NCI-H524 (cell line): ENCODE results near the gene KCNQ1.

ENCODE experiments used
- DNase-seq, 2 experiments: peaks; one replicate each; lab custom pipeline; 2025; lab: John Stamatoyannopoulos, UW

The KCNQ1 gene

DNA sequence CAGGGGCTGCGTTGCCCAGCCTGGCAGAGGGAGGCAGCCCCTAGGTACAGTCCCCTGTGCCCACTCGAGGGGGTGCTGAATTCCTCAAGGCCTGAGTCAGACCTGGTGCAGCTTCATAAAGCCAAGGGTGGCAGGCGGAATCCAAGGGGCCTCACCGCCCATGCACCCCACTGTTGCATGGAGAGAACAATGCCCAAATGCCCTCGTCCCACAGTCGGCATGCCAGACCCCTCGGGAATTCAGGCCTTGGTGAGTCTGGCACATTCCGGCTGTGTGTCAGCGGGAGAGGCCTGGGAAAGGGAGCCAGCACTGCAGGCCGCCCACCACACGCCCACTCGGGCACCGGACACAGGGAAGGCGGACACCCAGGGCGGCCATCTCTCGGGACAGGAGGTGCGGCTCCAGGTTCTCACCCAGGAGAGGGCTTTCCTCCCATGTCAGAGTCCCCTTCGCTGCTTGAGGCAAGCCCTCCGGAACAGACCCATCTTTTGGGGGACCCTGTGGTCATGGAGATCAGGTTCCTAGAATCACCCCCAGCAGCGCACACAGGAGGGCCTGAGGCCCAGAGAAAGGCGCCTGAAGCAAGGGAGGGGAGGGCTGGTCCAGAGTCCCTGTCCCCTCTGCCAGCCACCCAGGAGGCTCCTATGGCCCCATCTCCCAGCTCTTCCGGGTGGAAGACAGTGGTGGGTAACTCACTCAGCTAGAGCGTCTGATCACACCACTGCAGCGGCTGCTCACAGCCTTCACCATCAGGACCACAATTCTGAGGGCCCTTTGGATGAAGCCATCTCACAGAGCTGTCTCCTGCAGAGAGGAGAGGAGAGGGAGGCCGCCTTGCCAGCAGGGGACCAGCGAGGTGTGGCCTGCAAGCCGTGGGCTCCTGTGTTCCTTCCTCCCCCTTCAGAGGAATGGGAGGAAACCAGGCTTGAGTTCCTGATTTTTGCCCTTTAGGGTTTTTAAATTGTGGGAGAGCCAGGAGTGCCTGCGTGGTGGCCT is 286.6 kb downstream of the KCNQ1 start:
- DNase-seq: no peak

DNA sequence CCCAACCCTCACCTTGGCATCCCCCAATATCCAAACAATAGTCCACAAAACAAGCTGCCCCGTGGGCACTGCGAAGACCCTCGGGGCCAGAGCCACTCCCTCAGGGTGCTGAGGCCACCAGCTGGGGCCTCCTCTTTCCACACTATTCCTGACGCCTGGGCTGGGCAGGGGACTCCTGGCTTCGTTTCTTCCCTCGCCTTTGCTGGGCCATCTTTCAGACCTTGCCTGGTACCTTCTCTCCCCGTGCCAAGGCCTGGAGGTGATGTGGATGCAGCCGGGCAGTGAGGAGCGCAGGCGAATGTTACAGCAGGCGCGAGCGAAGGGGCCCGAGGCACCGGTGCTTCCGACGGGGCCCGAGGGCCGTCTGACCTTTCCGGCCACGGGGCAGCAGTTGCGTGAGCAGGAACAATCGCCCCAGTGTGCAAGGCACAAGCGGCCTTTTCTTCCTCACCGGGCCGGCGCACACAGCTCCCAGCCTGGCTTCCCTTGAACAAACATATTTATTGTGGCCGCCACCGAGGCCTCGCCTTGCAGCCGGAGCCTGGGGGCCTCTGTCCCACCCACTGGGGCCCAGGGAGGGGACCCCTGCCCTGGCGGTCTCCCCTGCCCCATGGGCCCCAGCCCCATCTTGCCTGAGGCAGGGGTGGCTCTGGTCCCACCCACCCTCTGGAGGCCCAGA is 287.6 kb downstream of the KCNQ1 start:
- DNase-seq: no peak

DNA sequence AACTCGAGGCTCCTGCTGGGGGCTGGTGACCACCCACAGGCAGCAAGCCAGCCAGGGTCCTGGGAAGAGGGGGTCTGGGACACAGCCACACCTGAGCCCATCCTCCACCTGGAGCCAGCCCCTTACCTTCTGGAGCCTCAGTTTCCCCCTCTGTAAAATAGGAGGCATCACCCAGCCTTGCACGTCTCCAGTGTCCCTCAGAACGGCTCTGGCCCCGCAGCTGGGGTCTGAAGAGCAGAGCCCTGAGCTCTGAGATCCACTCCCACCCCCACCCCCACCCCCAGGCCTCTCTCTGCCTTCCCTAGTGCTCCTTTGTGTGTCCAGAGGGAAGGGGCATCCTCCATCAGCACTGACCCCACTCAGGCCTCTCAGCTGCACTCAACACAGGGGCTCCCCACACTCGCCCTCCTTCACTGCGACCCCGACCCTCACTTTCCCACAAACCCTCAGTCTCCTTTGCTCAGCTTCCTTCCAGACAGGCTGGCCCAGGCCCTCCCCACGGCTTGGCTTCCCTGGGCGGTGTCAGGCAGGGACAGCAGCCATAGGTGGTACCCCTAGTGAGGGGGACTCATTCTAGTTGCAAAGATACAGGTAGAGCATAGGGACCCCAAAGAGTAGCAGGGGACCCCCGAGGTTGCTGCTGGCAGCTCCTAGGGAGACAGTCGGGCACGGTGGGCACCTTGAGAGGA is 288.3 kb downstream of the KCNQ1 start:
- DNase-seq: no peak

DNA sequence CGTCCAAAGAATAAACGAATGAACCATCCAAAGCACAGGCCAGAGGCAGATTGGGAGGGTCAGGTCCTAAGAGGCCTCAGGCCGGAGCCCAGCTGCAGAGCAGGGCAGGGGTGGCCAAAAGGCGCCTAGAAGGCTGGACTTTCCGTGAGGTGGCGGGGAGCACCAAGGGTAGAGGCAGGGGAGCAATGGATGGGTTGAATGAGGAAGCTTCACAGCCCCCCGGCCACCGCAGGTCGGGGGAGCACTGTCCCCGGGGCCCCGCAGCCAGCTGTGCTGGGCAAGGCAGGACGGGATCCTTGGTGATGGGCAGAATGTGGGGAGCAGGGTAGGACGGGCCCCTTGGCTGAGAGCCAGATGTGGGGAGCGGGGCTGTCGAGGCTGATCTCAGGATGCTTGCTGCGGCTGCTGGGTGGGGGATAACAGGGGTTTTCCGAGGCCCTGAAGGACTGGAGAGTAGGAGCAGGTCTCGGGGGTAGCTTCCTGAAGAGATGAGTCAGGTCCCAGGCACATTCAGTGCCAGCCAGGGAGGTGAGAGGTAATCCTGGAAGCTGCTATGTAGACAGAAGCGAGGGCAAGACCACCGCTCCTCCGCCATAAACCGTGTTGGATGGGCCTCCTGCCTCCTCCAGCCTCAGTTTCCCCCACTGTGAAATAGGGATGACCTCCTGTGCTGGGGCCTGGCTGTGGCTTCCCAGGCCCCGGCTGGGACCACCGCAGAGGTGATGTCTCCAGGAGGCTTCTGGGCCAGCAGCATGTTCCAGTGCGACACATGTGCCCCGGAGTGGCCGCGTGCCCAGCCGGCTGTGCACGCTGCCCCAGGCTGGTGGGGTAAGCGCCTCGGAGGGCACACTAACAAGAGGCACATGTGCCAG is 289.6 kb downstream of the KCNQ1 start:
- no peak for DNase-seq

DNA sequence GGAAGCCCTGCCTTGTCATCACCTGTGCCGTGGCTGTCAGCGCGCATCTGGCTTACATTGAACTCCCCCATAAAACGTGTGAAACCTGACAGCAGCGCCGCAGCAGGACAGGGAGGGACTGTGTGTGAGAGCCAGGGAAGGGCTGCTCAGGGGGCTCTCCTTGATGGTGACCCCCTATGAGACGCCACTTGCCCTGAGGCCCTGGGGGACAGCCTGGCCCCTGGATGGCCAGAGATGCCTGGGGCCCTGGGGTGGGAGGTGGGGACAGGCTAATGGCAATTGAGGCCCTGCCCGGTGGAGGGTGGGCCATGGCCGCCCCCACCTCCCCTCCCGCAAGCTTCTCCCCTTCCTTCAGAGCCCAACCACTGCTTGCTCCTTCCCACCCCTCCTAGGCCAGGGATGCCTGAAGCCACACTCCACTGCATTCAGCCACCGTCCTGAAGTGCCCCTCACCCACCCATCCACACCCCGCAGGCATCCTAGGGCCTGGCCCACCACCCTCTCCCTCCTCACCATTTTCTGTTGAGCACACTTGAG is 290.3 kb downstream of the KCNQ1 start:
- DNase-seq: no peak

DNA sequence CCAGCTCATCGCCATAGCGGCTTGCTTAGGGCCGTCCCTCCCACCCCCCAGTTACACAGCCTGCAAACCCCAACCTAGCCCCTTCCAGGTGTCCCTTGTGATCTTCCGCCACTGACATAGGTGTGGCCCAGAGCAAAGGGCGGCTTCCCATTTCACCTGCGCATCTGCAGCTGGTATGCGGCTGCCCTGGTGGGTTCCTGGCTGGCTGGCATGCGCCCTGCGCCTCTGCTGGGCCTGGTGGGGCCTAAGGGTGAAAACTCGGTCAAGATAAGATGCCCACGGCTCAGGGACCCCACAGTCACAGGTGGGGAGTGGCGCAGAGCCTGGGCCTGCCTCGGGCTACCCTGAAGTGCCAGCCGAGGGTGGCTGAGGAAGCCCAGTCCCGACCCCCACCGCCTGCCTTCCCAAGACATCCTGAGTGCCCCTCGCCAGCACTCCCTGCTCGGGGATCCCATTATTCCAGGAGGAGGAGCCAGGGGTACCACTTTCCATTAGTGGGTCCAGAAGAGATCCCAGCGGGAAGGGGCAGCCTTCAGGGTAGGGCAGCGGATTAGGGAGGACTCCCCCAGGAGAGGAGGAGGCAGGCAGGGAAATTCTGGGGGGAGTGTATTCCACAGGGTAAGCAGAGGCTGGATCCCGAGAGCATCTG is 291.9 kb downstream of the KCNQ1 start:
- no peak for DNase-seq

DNA sequence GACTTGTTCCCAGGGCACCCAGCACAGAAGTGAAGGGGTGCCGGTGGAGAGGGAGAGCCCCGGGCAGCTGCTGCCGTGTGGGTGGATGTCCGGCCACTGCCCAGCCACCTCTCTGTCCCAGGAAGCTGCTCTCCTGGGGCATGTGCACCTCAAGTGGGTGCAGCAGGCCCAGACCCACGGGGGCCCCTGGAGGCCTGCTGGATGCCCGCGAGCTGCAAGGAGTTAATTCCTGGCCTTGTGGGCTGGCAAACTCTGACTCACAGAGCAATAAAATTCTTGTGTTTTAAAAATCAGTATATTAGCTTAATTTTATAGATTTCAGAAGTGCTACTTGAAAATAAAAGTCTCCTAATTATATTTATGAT is 292.4 kb downstream of the KCNQ1 start:
- DNase-seq: no peak

DNA sequence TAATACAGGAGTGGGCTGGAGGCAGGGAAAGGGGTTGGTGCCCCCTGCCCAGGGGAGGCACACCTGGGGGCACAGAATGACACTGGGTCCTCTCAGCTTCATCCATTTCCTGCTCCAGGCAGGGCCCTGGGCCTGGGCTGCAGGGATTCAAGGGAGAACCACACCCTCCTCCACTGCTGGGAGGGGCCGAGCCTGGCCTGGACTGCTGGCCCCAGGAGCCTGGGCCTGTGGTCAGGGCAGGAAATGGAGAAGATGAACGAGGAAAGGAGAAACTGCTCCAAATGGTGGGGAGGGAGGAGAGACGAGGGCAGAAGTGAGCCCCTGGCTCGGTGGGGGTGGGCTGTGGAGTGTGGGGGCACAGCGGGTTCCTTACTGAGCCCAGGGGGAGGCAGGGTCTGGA is 293.1 kb downstream of the KCNQ1 start:
- DNase-seq: no peak

DNA sequence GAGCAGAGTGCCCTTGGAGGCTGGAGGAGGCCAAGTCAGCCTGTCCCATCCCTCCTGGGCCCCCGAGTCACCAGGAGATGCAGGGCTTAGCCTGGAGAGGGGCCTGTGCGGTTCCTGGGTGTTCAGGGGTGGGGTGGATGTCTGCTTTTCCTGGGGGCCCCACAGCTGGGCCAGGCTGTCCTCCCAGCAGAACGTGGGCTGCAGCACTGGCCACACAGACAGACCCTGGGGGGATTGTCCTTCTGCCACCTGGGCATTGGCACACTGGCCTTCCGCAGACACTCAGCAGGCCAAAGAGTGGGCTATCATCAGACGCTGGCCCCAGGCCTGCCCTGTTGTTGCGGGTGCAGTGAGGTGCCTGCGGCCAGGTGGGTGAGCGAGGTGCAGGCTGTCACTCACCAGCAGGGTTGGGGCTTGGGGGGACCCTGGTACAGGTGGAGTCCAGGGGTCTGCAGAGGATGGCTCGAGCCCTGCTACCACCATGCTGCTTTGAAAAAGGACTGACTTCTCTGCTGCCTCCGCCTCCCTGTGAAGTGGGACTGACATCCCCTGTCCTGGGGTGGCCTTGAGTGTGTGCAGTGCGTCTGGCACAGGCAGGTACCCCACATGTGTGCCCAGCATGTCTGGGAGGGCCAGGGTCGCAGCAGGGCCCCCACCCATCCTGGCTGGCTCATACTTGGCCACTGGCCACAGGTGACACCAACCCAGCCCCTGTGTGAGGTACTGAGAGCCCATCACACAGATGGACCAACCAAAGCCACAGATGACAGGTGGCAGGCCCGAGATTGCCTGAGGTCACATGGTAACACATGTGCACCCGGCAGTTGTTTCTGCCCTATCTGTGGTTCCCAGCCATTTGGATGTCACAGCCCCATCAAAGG is 294.0 kb downstream of the KCNQ1 start:
- no peak for DNase-seq

DNA sequence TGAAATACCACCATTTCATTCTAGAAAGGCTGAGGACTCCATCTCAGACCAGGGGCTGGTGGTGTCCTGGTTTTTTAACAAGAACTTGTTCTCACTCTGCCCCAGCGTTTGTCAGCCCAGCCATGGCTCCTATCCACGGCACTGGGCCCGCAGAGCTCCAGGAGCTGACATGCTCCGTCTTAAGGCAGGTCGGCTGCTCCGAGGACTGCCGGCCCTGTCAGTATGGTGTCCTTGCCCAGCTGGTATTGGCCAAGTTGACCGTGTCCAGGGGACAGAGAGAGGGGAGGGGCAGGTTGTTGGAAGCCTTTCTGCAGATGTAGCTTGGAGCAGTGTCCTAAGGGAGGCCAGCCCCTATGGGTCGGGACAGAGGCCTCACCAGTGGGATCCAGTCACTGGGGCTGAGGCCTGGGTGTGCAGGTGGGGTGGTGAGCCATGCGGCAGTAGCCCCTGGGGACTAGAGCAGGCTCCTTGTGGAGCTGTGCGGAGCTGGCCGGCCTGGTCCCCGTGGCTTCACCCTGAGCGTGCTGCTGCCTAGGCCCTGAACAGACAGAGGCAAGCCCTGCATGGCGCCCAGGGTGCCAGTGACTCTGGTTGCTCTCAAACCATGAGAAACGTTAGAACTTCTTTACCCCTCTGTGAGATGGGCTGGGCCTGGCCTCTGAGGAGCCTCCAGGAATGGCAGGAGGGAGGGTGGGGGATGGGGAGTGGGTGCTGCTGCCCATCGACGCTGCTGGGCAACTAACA is 294.9 kb downstream of the KCNQ1 start:
- no peak for DNase-seq

DNA sequence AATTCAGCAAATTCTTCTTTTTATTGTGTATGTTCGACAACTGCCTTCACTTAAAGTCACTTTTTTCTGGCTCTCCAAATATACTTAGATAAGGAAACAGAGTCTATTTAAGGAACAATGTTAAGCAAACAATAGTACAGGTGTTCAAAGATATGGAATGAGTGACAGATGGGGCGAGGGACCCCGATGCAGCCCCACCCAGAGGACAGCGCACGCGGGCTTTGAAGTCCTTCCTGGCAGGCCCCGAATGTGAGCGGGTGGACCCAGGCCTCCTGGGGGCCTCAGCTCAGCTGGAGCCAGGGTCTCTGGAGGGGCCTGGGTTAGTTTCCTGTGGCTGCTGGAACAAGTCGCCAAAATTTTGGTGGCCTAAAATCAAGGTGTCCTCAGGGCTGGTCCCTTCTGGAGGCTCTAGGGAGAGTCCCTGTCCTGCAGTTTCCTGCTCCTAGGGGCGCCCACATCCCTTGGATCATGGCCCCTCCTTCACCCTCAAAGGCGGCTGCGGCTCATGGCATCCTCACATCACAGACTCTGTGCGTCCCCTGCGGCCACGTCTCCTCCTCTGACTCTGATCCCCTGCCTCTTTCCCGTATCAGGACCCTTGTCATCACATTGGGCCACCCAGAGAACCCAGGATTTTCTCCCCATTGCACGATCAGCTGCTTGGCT is 295.6 kb downstream of the KCNQ1 start:
- DNase-seq: no peak

DNA sequence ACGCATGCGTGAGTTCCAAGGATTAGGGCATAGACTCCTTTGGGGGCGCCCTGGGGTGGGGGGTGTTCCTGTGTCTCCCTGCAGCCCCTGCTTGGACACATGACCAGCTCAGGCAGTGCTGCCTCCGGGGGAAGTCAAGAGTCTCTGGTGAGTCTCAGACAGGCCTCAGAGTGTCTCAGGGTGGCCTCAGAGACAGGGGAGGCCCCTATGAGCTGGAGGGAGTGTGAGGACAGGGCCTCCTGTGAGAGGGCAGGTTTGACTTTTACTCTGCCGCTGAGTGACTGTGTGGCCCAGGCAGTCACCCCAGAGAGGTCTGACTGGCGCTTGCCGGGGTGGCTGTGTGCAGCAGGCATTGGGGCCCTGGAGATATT is 296.2 kb downstream of the KCNQ1 start:
- no peak for DNase-seq

DNA sequence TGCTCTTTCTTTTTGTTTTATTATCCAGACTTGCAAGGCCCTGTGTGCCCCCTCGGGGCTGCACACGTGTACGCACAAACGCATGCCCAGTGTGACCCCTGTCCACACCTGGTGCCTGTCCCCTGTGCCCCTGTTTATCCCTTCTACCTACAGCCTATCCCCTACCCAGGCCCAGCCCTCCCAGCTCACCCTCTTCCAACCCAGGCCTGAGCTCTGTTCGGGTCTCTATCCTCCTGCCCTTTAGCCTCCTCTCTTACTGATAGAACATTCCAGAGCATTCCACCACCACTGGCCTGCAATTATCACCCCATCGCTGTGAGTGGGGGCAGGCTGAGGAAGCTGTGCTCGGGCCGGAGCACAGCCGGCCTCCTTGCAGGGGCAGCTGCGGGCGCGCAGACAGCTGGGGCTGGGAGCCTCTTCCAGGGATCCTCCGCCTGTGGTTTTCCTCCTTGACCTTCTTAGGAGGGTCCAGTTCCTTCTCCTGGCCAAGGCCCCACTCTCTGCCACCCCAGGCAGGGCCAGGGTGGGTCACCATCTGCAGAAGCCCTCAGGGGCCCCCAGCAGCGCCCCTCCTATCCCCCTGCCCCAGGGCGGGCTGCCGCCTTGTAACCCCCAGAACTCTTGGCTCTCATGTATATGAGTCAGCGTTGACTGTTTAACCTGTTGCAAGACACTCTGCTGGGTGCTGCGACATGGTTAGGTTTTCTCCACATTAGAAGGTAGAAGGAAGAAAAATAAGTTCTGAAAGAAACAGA is 296.7 kb downstream of the KCNQ1 start:
- DNase-seq: no peak

DNA sequence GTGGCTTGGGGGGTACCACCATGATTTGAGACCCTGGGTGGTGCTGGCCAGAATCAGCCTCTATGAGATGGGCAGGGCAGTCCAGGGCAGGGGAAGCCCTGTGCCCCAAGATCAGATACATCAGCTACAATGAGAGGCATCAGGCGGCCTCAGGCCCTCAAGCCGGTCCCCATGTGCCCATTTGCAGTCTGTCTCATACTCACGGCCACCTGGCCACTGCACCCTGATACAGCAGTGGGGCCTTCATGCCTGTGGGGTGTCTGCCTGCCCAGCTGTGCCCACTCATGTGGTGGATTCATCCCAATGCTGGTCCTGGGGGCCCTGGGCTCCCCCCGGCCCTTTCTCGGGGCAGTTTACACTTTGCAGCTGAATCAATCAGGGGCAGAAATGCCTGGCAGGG is 297.4 kb downstream of the KCNQ1 start:
- no peak for DNase-seq

DNA sequence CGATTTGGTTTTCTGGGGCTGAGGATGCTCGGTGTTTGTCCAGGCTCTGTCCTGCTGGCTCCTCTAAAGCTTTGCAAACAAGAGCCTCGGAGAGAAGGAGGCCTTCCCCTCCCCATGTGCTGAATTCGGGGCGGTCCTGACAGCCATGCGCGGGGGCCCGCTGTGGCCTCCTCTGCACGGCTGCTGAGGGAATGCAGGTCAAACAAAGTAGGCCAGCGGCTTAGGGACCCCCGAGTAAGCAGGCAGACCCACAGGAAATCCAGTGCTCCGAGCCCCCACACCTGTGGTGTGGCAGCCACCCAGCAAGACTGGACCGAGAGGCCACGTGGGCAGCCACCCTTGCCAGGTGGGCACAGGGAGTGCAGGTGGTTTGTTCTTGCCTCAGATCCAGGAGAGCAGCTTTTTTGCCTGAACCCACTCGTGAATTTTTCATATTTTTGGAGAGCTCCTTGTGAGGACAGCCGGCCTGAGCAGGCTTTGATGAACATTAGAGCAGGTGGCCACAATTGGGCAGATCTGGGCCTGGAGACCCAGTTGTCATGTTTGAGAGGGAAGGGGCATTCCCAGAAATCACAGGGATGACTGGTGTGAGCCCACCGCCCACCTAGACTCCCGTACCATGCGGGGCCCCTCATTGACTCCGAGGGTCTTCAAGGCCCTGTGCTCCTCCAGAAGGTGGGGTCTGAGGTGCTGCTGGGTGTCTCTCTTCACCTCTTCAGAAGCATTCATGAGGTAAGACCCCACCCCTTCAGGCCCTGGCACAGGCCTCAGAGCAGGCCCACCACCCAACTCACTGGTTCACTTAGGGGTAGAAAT is 298.0 kb downstream of the KCNQ1 start:
- no peak for DNase-seq

DNA sequence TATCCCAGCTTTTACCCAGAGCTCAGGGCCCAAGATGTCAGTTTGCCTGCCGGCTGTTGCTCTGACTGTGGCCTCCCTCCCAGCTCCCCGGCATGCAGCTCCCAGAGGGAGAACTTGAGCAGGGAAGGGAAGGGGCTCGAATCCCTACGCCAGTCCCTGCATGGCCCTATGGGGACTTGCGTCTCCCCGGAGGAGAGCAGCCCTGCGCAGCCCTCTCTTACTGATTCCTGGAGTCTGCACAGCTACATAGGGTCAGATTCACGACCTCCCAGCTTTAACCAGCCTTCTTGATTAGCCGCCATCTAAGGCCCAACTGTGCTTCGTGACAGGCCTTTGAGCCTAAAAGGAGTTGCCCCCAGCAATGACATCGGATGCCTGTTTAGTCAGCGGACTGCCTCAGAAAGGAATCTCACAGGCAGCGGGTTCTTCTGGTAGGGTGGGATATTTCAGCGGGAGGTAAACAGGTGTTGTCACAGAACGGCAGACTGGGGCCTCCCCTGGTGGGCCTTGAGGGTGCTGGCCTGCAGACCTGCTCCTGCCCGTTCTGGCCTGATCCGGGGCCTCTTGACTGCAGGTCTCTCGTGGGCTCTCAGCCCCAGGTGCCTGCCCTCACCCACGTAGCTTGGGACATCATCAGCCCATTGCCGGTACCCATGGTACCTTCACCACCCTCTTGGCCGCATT is 298.8 kb downstream of the KCNQ1 start:
- DNase-seq: peak in 1 of 2 experiments; percentile 6

DNA sequence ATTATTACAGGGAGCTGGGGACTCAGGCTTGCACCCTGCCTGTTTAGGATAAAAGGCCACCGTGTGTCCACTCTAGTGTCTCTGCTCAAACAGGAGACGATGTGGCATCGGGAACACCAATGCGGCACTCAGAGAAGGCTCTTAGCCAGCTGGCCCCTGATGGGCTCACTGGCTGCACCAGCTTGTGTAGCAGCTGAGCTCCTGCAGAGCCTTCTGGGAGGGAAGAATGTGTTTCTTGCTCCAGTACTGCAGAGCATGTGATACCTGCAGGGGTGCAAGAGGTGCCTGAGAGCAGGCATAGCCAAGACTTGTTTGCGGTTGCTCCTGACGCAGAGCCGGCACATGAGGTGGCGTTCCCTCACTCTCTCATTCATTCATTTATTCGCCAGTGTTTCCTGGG is 299.4 kb downstream of the KCNQ1 start:
- peak; percentile 18 to 71 for DNase-seq
